ENCODE measurements around the gene IGDCC3.
A peak's percentile ranks its signal among the peaks of the same experiment; 100 is the strongest.

The IGDCC3 gene

DNA sequence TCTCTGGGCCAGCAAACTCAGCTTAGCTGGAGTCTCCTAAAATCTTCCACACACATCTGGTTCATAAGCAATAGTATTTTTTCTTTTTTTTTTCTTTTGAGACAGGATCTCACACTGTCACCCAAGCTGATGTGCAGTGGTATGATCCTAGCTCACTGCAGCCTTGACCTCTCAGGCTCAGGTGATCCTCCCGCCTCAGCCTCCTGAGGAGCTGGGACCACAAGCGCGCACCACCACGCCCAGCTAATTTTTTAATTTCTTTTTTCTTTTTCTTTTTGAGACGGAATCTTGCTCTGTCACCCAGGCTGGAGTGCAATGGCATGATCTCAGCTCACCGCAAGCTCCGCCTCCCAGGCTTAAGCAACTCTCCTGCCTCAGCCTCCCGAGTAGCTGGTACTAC, 39.0 kb downstream of the IGDCC3 start:
- DNase-seq = no peak

DNA sequence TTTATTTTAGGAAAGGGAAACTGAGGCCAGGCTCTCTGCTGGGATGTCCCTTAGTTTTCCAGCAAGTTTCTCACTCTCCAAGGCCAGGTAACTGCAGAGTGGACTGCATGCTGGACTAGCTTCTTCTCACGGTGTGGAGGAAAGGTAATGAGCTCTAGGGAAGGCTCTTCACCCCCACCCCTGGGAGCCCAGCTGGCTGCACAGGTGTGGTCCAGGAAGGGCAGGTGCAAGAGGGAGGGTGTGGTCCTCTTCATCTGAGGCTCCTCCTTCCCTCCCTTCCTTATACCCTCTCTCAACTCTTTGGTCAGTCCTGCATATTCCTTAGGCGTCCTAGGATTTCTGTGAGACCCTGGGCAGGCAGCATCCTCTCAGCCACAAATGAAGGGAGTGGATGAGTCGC, 39.4 kb downstream of the IGDCC3 start:
- DNase-seq = peak; percentile 27

DNA sequence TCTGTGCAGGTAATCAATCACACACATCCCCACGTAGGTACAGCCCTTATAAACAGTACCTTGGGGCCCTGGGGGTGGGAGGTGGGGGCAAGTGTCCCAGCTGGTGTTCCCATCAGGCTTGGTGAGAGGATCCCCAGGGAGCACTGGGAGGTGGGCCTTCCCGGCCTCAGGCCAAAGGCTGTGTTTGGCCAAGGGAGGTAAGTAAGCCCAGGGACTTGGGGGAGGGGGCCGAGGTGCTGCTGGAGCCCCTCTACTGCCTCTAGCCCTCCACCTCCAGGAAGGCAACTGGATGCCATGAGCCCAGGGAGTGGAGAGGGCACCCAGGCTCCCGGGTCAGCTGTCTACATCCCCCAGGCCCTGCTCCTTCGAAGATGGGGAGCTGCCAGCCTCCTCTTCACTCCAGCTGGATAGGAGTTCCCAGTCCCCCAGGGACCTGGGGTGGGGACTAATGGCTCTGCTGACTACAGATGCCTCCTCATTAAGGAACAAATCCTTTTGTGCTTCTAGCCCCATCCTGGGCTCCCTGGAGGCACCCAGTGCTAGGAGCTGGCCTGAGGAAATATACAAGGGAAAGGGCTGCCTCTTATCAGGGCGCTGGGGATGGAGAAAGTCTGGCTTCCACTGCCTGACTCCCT, 40.2 kb downstream of the IGDCC3 start:
- peak; percentile 6 for DNase-seq

DNA sequence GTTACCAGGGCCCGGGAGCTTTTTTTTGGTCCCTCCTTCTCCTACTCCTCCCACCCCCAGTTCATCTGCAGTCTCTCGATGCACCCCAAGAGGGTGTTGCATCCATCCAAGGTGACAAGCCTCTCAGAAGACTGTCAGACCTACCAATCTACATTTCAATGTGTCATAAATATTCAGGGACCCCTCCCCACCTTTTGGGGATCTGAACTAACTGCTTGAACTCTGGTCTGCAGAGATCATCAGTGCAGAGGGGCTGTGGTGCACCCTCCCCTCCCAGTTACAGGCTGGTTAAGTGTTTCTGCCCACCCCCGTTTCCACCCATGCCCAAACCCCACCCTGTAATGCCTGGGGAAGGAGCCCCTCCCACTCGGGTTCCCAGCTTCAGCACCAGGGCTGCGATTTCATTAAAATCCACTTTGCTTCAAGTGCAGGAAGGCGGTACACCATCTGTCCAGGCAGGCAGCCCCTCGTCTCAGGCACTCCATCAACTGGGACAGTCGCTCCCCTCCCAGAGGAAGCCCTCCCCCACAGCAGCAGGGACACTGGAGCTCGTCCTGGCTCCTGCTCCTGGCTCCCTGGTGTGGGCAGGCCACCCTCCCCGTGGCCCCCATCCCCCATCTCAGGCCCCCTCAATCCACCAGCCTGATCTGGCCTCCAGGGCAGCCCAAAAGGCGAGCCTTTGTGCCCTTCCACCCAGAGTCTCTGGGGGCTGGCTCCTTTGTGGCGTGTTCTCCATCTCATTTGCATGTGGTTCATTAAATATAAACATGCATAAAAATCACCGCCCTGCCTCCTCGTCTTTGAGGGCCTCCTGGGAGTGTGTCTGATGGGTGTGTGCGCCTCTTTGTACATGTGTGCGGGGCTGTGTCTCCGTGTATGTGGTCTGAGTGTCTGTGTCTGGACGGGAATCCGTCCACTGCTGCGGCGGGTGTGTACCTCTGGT, 41.0 kb downstream of the IGDCC3 start:
- DNase-seq = no peak

DNA sequence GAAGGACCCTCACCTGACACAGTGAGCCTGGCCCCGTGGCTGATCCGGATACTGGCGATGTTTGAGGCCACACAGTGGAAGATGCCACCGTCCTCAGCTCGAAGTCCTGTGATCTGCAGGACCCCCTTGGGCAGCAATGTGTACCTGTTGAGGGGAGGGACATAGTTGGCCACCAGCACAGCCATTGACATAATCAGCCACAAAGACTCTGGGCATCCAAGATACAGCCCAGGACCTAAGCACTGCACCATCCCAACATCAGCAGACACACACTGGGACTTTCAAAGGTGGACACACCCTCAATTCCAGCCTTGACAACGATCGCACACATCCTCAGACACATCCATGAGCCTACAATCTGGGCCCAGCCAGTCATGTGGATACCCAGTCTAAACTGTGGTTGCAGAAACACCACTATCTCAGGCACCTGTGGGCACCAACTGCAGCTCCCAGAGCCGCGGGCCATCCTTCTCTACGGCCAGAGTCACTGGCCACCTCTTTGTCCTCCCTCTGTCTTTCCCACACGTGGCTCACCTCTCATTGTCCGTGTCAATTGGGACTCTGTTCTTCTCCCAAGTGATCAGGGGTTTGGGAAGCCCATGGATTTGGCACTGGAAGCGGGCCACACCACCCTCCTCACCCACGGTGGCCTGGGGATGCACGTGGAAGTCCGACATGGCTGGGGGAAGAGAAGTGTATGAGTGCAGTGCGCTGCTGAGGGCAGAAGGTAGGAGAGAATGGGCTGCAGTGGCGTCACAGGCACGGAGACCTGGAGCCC, 42.3 kb downstream of the IGDCC3 start:
- DNase-seq = no peak

DNA sequence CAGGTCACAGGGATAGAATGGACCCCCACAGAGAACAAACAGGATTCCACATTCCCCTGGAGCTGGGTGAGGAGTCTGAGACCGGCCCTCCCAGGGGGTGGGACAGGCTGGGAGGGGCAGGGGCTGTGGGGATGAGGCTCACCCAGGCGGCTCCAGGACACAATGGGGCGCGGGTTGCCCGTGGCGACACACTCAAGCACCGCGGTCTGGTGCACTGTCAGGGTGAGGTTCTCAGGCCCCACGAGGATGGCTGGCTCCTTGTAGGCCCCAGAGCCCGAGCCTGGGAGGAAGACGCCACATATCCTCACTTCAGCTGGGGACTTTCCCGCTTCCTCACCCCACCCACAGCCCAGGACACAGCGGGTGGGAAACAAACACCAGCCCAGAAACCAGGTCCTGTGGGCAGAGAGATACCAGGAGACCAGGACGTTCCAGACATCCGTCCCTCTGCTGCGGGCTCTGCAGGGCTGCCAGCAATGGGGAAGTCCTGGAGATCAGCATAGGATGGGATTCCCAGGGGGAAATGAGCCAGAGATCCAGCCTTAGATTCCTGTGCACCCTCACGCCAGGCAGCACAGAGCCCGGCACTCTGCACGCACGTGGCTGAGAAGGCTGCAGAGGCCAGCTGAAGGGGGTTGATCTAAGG, 43.1 kb downstream of the IGDCC3 start:
- no peak for DNase-seq

DNA sequence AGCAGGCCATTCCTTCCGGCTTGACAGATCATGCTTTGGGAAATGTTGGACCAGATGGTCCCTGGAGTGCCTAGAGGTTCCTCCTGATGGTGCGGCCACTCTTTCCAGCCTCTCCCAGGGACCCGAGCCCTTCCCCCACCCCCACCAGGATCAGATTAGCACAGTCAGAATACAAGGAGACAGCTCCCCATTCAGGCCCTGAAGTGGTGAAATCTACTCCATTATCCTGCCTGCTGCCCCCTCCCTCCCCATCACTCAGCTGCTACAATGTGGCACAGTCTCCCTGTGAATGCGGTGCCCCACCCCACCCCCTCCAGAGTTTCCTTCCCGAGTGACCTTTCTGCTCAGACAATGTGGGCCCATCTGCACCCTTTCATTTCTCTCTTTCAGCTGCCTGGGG, 43.9 kb downstream of the IGDCC3 start:
- DNase-seq = no peak

DNA sequence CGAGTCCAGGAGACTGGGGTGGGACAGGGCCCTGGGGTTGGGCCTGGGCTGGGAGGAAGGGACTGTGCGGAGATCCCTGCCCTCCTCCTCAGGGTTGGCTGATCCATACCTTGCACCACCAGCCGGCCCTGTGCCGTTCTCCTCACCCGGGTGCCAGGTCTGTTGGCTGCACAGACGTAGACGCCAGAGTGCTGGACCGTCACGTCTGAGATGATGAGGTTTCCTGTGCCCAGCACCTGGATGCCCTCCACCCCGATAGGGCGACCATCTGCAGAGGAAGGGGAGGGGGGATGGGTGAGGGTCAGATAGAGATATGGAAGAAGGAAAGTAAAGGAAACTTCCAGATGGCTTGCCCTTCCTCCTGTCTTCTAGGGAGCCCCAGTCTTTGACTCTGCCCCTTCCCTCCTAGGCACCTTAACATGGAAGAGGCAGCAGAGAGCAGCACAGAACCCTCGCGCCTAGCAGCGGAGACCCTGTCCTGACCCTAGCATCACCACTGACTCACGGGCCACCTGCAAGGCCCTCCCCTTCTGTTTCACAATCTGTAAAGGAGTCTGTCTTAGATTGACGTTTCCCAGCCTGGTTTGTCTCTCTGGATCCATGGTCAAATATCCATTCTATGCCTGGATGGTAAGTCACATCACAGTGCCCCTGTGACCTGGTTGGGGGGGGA, 44.5 kb downstream of the IGDCC3 start:
- DNase-seq = no peak

DNA sequence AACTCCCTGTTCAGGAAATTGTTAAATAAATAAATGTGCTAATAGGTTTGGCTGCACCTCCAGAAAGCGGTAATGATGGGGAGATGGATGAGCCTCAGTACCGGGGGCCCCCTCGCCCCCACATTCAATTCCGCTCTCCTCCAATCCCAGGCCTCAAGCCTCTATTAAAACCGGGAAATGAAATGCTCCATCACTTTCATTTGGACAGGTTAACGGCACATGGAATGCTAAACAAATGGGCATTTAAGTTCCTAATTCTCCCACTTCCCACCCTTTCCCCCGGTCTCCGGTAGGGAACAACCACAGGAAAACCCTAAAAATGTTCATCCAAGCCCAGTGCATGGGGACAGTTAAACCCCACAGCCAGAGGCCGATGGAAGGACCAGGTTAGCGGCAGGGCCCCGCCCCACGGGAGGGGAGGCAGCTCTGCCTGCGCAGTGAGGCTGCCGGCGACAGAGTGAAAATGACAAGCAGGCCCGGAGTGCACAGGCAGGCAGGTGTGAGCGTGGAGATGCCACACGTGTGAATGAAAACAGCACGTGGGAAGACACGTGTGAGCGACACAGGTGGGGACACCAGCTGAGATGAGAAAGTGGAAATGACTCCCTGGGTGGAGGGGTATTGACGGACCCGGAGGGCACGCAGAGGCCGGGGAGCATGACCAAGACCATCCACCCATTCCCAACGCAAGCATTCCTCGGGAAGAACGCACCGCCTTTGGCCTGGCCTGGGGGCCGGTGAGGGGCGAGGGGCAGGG, 45.2 kb downstream of the IGDCC3 start:
- DNase-seq = no peak

DNA sequence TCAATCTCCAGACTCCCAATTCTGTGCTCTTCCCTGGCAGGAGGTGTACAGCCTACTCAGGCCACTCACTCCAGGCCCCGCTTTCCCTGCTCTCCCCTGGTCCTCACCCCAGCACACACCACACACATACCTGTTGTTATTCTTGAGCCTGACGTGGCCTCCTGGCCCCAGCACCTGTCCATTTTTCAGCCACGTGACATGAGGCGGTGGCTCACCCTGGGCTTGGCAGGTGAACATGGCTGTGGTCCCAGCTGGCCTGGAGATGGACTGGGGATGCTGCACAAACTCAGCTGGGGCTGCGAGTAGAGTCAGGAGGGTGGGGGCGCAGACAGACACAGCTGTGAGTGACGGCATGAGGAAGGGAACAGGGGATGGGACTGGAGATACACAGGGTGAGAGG, 46.0 kb downstream of the IGDCC3 start:
- no peak for DNase-seq

DNA sequence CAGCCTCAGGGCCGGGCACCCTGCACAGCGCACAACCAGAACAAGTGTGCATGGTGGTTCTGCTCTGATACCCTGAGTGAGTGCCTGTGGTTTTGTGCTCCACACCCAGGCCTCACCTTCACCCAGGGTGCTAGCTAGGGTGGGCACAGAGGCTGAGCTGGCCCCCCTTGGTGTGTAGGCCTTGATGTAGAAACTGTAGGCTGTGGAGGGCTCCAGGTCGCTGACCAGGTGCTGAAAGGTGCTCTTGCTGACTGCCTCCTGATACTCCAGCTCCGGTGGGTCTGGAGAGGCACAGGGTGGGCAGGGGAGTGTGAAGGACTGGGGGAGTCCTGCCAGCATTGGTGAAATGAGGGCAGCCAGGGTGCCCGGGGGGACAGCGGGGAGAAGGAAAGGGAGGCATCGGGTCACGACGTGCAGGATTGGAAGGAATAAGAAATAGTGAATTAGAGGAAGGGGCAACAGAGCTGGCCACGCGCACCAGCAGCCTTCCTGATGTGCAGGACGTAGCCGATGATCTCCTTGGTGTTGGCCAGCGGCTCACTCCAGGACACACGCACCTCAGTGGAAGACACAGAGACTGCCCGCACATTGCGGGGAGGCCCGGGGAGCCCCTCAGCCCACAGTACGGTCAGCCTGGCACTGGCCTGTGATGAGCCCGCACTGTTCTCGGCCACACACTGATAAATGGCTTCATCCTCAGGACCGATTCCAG, 46.7 kb downstream of the IGDCC3 start:
- DNase-seq = no peak

DNA sequence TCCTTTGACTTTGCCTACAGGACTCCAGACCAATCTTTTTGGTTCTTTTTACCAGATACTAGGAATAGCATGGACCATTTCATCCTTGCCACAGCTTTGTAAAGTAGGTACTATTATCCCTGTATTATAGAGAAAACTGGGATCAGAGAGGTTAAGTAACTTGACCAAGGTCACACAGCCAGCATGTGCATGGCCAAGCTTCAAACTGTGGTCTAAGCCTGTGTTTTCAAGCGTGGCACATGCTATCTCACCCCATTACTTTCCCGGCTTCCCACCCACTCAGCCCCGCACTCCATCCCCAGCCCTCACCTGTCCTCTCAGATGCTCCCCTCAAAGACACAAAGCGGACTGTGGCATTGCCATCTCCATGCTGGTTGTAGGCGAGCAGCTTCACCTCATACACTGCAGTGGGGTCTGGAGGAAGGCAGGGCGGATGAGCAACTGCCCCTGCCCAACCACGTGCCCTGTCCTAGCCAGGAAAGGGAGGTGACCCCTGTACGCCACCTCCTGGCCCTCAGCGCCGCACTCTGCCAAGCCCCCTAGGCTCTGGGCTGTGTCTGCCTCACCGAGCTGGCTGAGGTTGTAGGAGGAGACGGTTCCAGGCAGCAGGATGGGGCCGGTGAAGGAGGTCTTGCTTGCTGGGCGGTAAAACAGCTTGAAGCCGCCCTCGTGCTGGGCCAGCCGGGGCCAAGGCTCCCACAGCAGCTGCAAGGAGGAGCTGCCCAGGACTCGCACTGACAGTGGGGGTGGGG, 47.6 kb downstream of the IGDCC3 start:
- no peak for DNase-seq

DNA sequence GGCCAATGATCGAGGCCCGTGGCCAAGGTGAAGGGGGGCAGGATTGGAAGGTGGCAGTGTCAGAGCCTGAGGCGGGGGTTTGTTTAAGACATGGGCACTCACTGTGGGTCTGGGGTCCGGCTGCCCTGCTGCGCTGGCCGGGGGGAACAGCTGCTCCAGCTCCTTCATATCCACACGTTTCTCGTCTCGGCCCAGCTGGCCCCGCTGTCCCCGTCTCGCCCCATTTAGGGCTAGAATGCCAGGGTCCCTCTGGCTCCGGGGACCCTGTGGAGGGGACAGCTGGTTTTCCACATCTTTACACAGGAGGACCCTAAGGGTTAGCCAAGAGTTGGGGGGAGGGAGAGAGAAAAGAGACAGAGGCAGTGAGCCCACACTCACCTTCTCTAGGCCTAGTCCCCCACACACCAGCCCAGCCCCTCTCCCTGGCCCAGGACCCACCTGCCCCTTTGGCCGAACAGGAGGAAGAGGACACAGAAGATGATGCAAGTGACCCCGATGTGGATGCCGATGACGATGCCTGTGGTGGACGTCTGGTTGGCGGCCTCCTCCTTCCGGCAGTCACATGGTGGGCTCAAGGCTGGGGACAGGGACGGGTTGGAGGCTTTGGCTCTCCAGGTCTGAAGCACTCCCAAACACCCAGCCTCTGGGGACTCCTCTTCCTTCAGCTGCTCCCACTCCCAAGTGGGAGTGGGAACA, 48.4 kb downstream of the IGDCC3 start:
- DNase-seq = no peak

DNA sequence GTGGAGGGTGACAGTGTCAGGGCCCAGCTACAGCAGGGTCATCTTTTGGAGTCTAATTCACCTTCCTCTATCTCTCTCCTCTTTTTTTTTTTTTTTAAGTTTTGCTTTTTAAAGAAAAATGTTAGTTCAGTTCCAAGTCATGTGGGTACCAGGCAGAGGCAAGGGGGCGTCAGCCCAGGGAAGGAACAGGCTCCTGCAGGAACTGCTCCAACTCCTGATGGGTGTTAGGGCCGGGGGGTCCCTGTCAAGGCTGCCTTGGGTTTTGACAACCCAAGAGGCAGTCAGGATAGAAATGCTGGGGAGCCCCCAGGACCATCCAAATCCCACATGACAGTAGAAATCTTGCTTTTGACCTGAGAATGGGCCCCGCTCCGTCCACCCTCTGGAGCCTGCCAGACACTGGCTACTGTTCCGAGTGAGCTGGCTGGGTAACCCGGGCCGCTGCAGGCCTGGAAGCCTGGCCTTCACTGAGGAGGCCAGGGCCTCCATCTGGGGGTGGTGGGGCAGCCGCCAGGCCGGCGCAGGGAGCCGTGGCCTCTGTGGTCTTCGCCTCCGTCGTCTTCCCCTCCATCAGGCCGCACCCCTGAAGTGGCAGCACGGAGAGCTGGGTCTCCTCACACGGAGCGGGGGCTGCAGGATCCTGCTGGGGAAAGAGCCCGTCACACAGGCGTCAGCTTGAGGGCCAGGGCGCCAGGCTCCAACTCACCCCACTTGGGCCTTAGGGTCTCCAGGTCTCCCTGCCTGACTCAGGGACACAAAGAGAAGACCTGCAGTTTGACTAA, 49.1 kb downstream of the IGDCC3 start:
- DNase-seq = no peak

DNA sequence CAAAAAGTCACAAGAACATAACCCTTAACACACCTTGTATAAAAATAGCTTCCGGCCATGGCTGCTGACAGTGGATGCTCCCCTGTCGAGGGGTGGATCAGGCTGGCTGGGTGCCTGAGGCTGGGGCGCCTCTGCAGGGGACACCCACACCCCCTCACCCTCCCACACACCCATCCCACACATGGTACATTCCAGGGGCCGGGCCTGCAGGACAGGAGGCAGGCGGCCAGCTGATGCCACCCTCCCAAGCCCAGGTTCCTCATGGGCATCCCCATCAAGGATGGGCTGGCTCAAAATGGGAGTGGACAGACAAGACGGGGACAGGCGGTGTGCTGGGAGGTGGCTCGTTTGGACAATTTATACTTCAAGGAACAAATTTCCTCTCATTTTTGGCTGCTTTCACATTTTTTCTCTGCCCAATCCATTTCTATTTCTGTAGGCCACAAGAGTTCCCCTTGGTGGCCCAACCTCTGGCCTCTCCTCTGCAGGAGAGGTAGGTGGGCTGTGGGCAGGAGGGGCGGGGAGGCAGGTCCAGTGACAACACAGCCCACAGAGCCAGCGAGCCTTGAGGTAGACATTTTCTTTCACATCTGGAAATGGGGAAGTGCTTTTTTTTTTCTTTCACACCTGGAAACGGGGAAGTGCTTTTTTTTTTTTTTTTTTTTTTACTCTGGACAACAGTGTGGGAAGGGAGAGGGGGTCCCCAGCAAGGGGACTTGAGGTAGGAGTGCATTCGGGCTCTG, 50.0 kb downstream of the IGDCC3 start:
- no peak for DNase-seq

DNA sequence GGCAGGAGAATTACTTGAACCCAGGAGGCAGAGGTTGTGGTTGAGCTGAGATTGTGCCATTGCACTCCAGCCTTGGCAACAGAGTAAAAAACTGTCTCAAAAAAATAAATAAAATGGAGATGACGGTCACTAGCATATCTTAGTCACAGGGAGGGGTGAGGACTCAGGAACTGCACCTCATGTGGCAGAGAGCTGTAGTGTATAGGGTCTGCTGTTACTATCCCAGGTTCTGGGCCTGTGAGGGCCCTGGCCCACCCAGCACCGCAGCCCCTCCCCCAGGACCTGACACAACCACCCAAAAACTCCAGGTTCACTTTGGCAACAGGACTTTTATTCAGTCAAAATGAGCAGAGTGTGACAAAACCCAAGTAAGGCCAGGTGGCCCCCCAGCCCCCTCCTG, 51.0 kb downstream of the IGDCC3 start:
- DNase-seq = no peak

DNA sequence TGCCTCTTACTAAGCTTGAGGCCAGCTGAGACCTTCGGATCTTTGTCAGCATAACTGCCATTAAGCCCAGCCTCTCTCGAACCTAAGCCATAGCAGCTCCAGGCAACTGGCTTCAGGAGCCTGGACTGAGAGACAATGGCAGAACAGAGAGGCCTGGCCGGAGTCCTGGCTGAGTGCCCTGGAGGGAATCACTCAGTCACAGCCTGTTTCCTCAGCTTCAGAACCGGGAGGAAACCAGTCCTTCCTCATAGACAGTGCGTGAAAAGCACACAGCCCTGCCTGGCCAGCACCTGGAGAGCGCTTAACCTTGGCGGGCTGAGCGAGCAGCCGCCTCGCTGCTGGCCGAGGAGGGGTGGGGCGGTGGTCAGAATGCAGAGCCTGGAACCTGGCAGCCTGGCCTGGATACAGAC, 51.7 kb downstream of the IGDCC3 start:
- DNase-seq = peak; percentile 25

DNA sequence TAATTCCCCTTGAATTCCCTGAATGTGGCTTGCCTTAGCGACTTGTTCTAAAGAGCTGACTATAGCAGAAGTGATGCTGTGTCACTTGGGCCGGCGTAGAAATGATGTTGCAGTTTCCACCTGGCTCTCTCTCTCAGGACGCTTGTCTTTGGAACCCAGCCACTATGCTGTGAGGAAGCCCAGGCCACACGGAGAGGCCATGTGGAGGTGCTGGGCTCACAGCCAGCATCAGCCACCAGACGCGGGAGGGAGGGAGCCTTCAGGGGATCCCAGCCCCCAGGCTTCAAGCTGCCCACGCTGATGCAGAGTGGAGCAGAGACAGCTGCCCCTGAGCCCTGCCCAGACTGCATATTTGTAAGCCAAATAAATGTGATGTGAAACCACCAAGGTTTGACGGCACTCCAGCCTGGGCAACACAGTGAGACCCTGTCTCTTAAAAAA, 54.7 kb downstream of the IGDCC3 start:
- peak; percentile 14 for DNase-seq

Data from DMS153 (cell line).